Measurements from ENCODE around the gene TBX2. TPM values are rescaled to one million over a fixed set of nuclear protein-coding genes. Genes with fewer than 3 reads are reported as not detected.

The TBX2 gene
- total RNA-seq, 4 donors from 2014 or later = 19.0 to 33.6 (median 22.8) TPM

GRCh38 chr17:61368832-61369450 is 30.7 kb upstream of the TBX2 start:
- Histone ChIP-seq H3K4me1 (peaks cover 0 to 12% (median 0%) of the 10 kb centered on the region in 3 donors), H3K9me3 (no peaks in the 10 kb centered on the region), H3K4me3 (no peak overlapping the region), H3K27me3 (no peaks in the 10 kb centered on the region), H3K36me3 (peaks cover 0 to 11% of the 10 kb centered on the region in 2 donors), H3K27ac (no peak overlapping the region)
- no peak for ATAC-seq
- WGBS, 2 donors (ENCODE audit: low coverage in 1 of 2) = 100% methylated on average over 1 to 2 of the region's 7 CpGs
- TF ChIP-seq CTCF (IDR thresholded peaks at IDR 0.05) (no peak), EP300 (IDR thresholded peaks at IDR 0.05) (no peak), POLR2A (IDR thresholded peaks at IDR 0.05) (no peak), POLR2AphosphoS5 (IDR thresholded peaks at IDR 0.05) (no peak)

GRCh38 chr17:61369751-61370150 is 29.9 kb upstream of the TBX2 start:
- Histone ChIP-seq H3K9me3 (no peaks in the 10 kb centered on the region), H3K27me3 (no peaks in the 10 kb centered on the region), H3K27ac (no peak overlapping the region), H3K4me1 (peaks cover 0 to 12% (median 0%) of the 10 kb centered on the region in 3 donors), H3K4me3 (no peak overlapping the region), H3K36me3 (peaks cover 0 to 11% of the 10 kb centered on the region in 2 donors)
- 100% methylated on average over 1 to 2 of the region's 10 CpGs for WGBS, 2 donors (ENCODE audit: low coverage in 1 of 2)
- TF ChIP-seq CTCF (IDR thresholded peaks at IDR 0.05) (no peak), EP300 (IDR thresholded peaks at IDR 0.05) (no peak), POLR2A (IDR thresholded peaks at IDR 0.05) (no peak), POLR2AphosphoS5 (IDR thresholded peaks at IDR 0.05) (no peak)
- ATAC-seq = no peak

GRCh38 chr17:61371179-61371578 is 28.5 kb upstream of the TBX2 start:
- ATAC-seq = no peak
- Histone ChIP-seq H3K27ac (no peak overlapping the region), H3K9me3 (no peaks in the 10 kb centered on the region), H3K4me3 (no peak overlapping the region), H3K36me3 (peaks cover 0 to 11% of the 10 kb centered on the region in 2 donors), H3K27me3 (no peaks in the 10 kb centered on the region), H3K4me1 (peaks cover 0 to 12% (median 0%) of the 10 kb centered on the region in 3 donors)
- 100% methylated on average over 1 of the region's 1 CpG; no CpG with 5 or more reads in 1 of the 2 donors for WGBS, 2 donors (ENCODE audit: low coverage in 1 of 2)
- TF ChIP-seq CTCF (IDR thresholded peaks at IDR 0.05) (no peak), POLR2A (IDR thresholded peaks at IDR 0.05) (no peak), POLR2AphosphoS5 (IDR thresholded peaks at IDR 0.05) (no peak), EP300 (IDR thresholded peaks at IDR 0.05) (no peak)

GRCh38 chr17:61371606-61372005 is 28.0 kb upstream of the TBX2 start:
- Histone ChIP-seq H3K27me3 (no peaks in the 10 kb centered on the region), H3K36me3 (peaks cover 0 to 11% of the 10 kb centered on the region in 2 donors), H3K4me1 (peaks cover 0 to 9% (median 0%) of the 10 kb centered on the region in 3 donors), H3K27ac (no peak overlapping the region), H3K9me3 (no peaks in the 10 kb centered on the region), H3K4me3 (no peak overlapping the region)
- 96 to 97% methylated on average over 8 of the region's 8 CpGs for WGBS, 2 donors (ENCODE audit: low coverage in 1 of 2)
- no peak for ATAC-seq
- no peak for TF ChIP-seq EP300 (IDR thresholded peaks at IDR 0.05)
- TF ChIP-seq POLR2AphosphoS5 (IDR thresholded peaks at IDR 0.05) = no peak
- no peak for TF ChIP-seq CTCF (IDR thresholded peaks at IDR 0.05)
- TF ChIP-seq POLR2A (IDR thresholded peaks at IDR 0.05) = no peak

- Histone ChIP-seq H3K9me3 (no peaks in the 10 kb centered on the region), H3K27me3 (no peaks in the 10 kb centered on the region), H3K27ac (no peak overlapping the region), H3K36me3 (peaks cover 0 to 11% of the 10 kb centered on the region in 2 donors), H3K4me1 (peaks cover 0 to 1% (median 0%) of the 10 kb centered on the region in 3 donors), H3K4me3 (no peak overlapping the region)
- no peak for ATAC-seq
- 66 to 71% methylated on average over 9 of the region's 9 CpGs for WGBS, 2 donors (ENCODE audit: low coverage in 1 of 2)
- no peak for TF ChIP-seq EP300 (IDR thresholded peaks at IDR 0.05)
- TF ChIP-seq CTCF (IDR thresholded peaks at IDR 0.05) = no peak
- no peak for TF ChIP-seq POLR2AphosphoS5 (IDR thresholded peaks at IDR 0.05)
- TF ChIP-seq POLR2A (IDR thresholded peaks at IDR 0.05) = no peak
Observed at GRCh38 chr17:61372436-61372835, 27.2 kb upstream of the TBX2 start.
